Endothelial cell of umbilical vein (primary cell): Measurements from ENCODE around the gene MPZL2. TPM values are rescaled to one million over a fixed set of nuclear protein-coding genes. Genes with fewer than 3 reads are reported as not detected.

Experiments
- BruUV-seq: library from RNA; stranded (reverse); fragments of 400-500 nt; replicated peaks from 2 replicates; lab custom pipeline; 2021; lab: Mats Ljungman, UMichigan
- CTCF ChIA-PET: fragments of 300-600, 350-600 bp; sonication (Branson Sonifier 250); formaldehyde crosslinking; loops from one replicate; lab custom pipeline; 2021; ENCODE audit warnings: antibody characterized with exemption, inconsistent platforms; lab: Charles Lee
- POLR2A ChIA-PET: fragments of 300-600, 350-600 bp; sonication (Branson Sonifier 250); formaldehyde crosslinking; loops from one replicate; lab custom pipeline; 2021; ENCODE audit warnings: antibody characterized with exemption, inconsistent platforms; lab: Charles Lee
- DNase-seq: peaks from one replicate; pipeline ENCODE4 v3.0.0-alpha.2; 2011; ENCODE audit warnings: low read depth, low spot score
- FAIRE-seq: peaks from 2 replicates; lab custom pipeline; 2011; peaks lifted over from hg19 to GRCh38; lab: Jason Lieb, UNC
- H2AFZ ChIP-seq: 2 replicates; pipeline ENCODE4 v1.6.0; 2012; ENCODE audit warnings: low read depth, low read length, control low read depth, inconsistent platforms
- H3K27ac ChIP-seq: 2 replicates; pipeline ENCODE4 v1.5.1; 2011; ENCODE audit warnings: low read depth, mild to moderate bottlenecking, control low read depth, low read length, moderate library complexity; ENCODE audit not compliant: insufficient read depth
- H3K27me3 ChIP-seq, 2 experiments: 2 replicates each; pipeline versions ENCODE4 v1.6.0 to v1.6.1; 2011; ENCODE audit warnings: low read length in 2 of 2, mixed read lengths in 1 of 2; ENCODE audit not compliant: control insufficient read depth in 2 of 2, insufficient read depth in 2 of 2
- H3K36me3 ChIP-seq, 2 experiments: 2 replicates in 1 of 2; 3 replicates in 1 of 2; pipeline ENCODE4 v1.5.1; 2011; ENCODE audit warnings: low read length in 2 of 2, mild to moderate bottlenecking in 1 of 2, moderate library complexity in 1 of 2; ENCODE audit not compliant: control insufficient read depth in 2 of 2, insufficient read depth in 2 of 2; ENCODE audit errors: extremely low read depth in 1 of 2
- H3K4me1 ChIP-seq: 3 replicates; pipeline ENCODE4 v1.5.1; 2011; ENCODE audit warnings: mild to moderate bottlenecking, low read length; ENCODE audit not compliant: control insufficient read depth, insufficient read depth; ENCODE audit errors: extremely low read depth
- H3K4me2 ChIP-seq: 2 replicates; pipeline ENCODE4 v1.6.1; 2011; ENCODE audit warnings: low read length, control low read depth, mixed read lengths; ENCODE audit not compliant: insufficient read depth
- H3K4me3 ChIP-seq, 3 experiments: fragments of 200-600 bp in 1 of 3; sonication (generic), shearing (Covaris generic) in 1 of 3; replicated peaks in 1 of 3; 2 replicates each; pipeline ENCODE4 v1.5.1; 2011 to 2016; ENCODE audit warnings: control low read depth in 3 of 3, low read length in 3 of 3, mild to moderate bottlenecking in 2 of 3, inconsistent platforms in 1 of 3, low read depth in 1 of 3, moderate library complexity in 1 of 3; ENCODE audit not compliant: insufficient read depth in 1 of 3
- H3K79me2 ChIP-seq: 2 replicates; pipeline ENCODE4 v1.6.0; 2012; ENCODE audit warnings: low read length, inconsistent platforms; ENCODE audit not compliant: control insufficient read depth, insufficient read depth
- H3K9ac ChIP-seq: replicated peaks from 2 replicates; pipeline ENCODE3; 2011; ENCODE audit warnings: low read length, control low read depth; ENCODE audit not compliant: insufficient read depth; ENCODE audit errors: extremely low read depth
- H3K9me1 ChIP-seq: replicated peaks from 3 replicates; pipeline ENCODE4 v1.6.0; 2011; ENCODE audit warnings: mild to moderate bottlenecking, low read length; ENCODE audit not compliant: control insufficient read depth, insufficient read depth; ENCODE audit errors: extremely low read depth
- H3K9me3 ChIP-seq: replicated peaks from 2 replicates; pipeline ENCODE4 v1.5.1; 2012; ENCODE audit warnings: low read length, inconsistent platforms; ENCODE audit not compliant: control insufficient read depth, insufficient read depth
- H4K20me1 ChIP-seq: replicated peaks from 2 replicates; pipeline ENCODE3; 2011; ENCODE audit warnings: mild to moderate bottlenecking, low read length; ENCODE audit not compliant: control insufficient read depth, insufficient read depth; ENCODE audit errors: extremely low read depth
- EZH2 ChIP-seq: IDR thresholded peaks from 2 replicates; pipeline ENCODE4 v1.6.1; 2012; ENCODE audit warnings: borderline replicate concordance, low read depth, mild to moderate bottlenecking, moderate library complexity, low read length, inconsistent platforms; ENCODE audit not compliant: severe bottlenecking
- FOS ChIP-seq: IDR thresholded peaks from 2 replicates; pipeline ENCODE4 v1.6.1; 2011; ENCODE audit warnings: mild to moderate bottlenecking, low read length, moderate library complexity, borderline replicate concordance; ENCODE audit not compliant: insufficient read depth
- GATA2 ChIP-seq: IDR thresholded peaks from 2 replicates; pipeline ENCODE4 v1.7.0; 2011; ENCODE audit warnings: low read depth, mild to moderate bottlenecking, moderate library complexity, mixed read lengths, low read length; ENCODE audit not compliant: insufficient read length, insufficient read depth
- JUN ChIP-seq: IDR thresholded peaks from 2 replicates; pipeline ENCODE4 v1.6.1; 2011; ENCODE audit warnings: borderline replicate concordance, low read depth; ENCODE audit not compliant: insufficient read length, insufficient read depth
- MYC ChIP-seq: IDR thresholded peaks from one replicate; pipeline ENCODE4 v1.6.1; 2011; ENCODE audit warnings: mild to moderate bottlenecking, low read depth, low read length
- POLR2A ChIP-seq: IDR thresholded peaks from 2 replicates; pipeline ENCODE4 v1.6.1; 2012; ENCODE audit warnings: low read depth, mild to moderate bottlenecking, control low read depth, low read length
- POLR2AphosphoS5 ChIP-seq: IDR thresholded peaks from 2 replicates; pipeline ENCODE4 v1.6.1; 2012; ENCODE audit warnings: low read depth, mild to moderate bottlenecking, control low read depth, low read length, moderate library complexity; ENCODE audit not compliant: insufficient read depth
- dilution Hi-C: fragments of 300-500 bp; cut with MboI; formaldehyde crosslinking; loops from one replicate; pipeline ENCODE4 v1.15.0; 2019; ENCODE audit warnings: low sequenced_read_pairs; ENCODE audit not compliant: extremely low pct_ligation_motif_present
- intact Hi-C: fragments of 100-400 bp; cut with micrococcal nuclease; formaldehyde crosslinking; loops from one replicate; pipeline ENCODE4 v1.10.0; 2022
- polyA plus RNA-seq, 4 experiments: library from polyadenylated mRNA; depleted of rRNA in 3 of 4; stranded (reverse) in 3 of 4; unstranded in 1 of 4; fragments of >200 nt; gene quantifications; 2 replicates each; pipeline versions ENCODE4 v1.2.1 to v1.2.3, GENCODE V29; 2011 to 2012; ENCODE audit warnings: missing spikeins in 1 of 4
- total RNA-seq: library from RNA; stranded (reverse); gene quantifications from 2 replicates; pipeline ENCODE4 v1.2.3, GENCODE V29; 2021
- TF ChIP-seq, protein P1 (sequence below): IDR thresholded peaks from 2 replicates; pipeline ENCODE4 v1.6.1; 2011; ENCODE audit not compliant: insufficient read depth, insufficient read length
- TF ChIP-seq, protein P2 (sequence below), 2 donors: IDR thresholded peaks; 1 replicate in 1 of 2; 2 replicates in 1 of 2; pipeline ENCODE4 v1.5.1; 2011; ENCODE audit warnings: low read length in 2 of 2, mild to moderate bottlenecking in 2 of 2, moderate library complexity in 2 of 2, control low read depth in 1 of 2, inconsistent platforms in 1 of 2, low read depth in 1 of 2; ENCODE audit not compliant: insufficient read depth in 1 of 2; ENCODE audit errors: extremely low read depth in 1 of 2

MPZL2 gene
- total and polyA plus RNA-seq, 2 donors (not counting 3 experiments of a cell fraction or from before 2014, with no cell fraction given): 21.0 to 49.5 TPM

DNA sequence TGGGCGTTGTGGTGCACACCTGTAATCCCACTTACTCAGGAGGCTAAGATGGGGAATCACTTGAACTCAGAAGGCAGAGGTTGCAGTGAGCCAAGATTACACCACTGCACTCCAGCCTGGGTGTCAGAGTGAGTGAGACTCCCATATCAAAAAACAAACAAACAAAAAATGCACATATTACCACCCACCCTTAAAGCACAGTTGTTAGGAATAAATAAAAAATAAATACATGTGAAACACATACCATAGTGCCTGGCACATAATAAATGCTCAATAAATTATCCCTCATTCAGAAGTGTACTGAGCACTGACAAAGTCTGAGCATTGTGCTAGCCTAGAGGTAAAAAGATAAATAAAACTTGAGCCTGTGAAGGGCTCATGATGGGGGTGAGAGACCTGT, 30.2 kb downstream of the MPZL2 start:
- Histone ChIP-seq H3K9me1 (no peaks in the 10 kb centered on the region), H3K4me3 (no peak overlapping the region), H3K27ac (no peak overlapping the region), H3K9me3 (no peaks in the 10 kb centered on the region), H4K20me1 (no peaks in the 10 kb centered on the region), H3K79me2 (no peaks in the 10 kb centered on the region), H3K9ac (no peak overlapping the region), H3K4me2 (no peak overlapping the region), H3K27me3 (no peaks in the 10 kb centered on the region), H3K4me1 (peaks cover 19% of the 10 kb centered on the region), H2AFZ (no peak overlapping the region), H3K36me3 (peaks cover 0 to 1% of the 10 kb centered on the region in 2 experiments)
- DNase-seq (no peak), FAIRE-seq (no peak)
- TF ChIP-seq FOS (no peak), POLR2A (no peak), POLR2AphosphoS5 (no peak), MYC (no peak), JUN (no peak), EZH2 (no peak), GATA2 (no peak)
- TF ChIP-seq, protein P1, sequence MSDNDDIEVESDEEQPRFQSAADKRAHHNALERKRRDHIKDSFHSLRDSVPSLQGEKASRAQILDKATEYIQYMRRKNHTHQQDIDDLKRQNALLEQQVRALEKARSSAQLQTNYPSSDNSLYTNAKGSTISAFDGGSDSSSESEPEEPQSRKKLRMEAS: no peak
- TF ChIP-seq, protein P2, sequence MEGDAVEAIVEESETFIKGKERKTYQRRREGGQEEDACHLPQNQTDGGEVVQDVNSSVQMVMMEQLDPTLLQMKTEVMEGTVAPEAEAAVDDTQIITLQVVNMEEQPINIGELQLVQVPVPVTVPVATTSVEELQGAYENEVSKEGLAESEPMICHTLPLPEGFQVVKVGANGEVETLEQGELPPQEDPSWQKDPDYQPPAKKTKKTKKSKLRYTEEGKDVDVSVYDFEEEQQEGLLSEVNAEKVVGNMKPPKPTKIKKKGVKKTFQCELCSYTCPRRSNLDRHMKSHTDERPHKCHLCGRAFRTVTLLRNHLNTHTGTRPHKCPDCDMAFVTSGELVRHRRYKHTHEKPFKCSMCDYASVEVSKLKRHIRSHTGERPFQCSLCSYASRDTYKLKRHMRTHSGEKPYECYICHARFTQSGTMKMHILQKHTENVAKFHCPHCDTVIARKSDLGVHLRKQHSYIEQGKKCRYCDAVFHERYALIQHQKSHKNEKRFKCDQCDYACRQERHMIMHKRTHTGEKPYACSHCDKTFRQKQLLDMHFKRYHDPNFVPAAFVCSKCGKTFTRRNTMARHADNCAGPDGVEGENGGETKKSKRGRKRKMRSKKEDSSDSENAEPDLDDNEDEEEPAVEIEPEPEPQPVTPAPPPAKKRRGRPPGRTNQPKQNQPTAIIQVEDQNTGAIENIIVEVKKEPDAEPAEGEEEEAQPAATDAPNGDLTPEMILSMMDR (IDR thresholded peaks at IDR 0.05; ENCODE audit: extremely low read depth in 1 of 2, insufficient read depth in 1 of 2, low read depth in 1 of 2, low read length in 2 of 2): no peak
- ChIA-PET CTCF (no interaction called here), POLR2A (no interaction called here)
- dilution Hi-C loops (no loop called here), intact Hi-C loops (no loop called here)
- BruUV-seq: no TSS peak
